Measurements from ENCODE around the gene GPR107.

GRCh38 chr9:130041648-130042405 is 11.9 kb upstream of the GPR107 start:
- TF ChIP-seq CTCF (IDR thresholded peaks at IDR 0.05), result no peak
- no peak for TF ChIP-seq POLR2A (IDR thresholded peaks at IDR 0.05)
